GM18517 (cell line): ENCODE measurements around the gene RTKN2.
"Not testable (repeated sequence)": the region's sequence is repeated elsewhere in the genome, so short reads cannot be mapped to it uniquely, and the experiment has no call there.

ENCODE experiments used
- ATAC-seq: cut with Tn5 transposase; IDR thresholded peaks from one replicate; pipeline ENCODE4 v1.9.1; 2021; ENCODE audit warnings: mild to moderate bottlenecking, moderate library complexity; ENCODE audit not compliant: unreplicated experiment

Gene RTKN2

GRCh38 chr10:62261666-62262065 is 7.0 kb downstream of the RTKN2 start:
- ATAC-seq, result no peak

DNA sequence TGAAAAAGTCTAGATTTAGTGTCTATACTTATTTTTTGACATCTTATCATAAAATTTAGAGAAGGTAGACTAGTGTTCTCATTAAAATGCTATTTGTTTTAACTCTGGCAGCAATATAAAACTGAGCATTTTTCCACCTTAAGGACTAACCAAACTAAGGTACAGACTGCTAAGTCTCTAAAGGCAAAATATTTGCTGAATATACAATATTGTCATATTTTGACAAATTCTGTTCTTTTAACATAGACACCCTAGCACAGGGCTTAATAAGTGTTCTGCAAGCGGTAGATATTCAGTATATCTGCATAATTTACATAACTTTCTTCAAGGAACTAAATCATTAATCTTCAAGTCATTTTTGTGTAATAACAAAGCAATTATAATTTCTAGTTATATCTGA is 8.6 kb downstream of the RTKN2 start:
- ATAC-seq, result no peak

GRCh38 chr10:62259456-62259855 is 9.2 kb downstream of the RTKN2 start:
- no peak for ATAC-seq

DNA sequence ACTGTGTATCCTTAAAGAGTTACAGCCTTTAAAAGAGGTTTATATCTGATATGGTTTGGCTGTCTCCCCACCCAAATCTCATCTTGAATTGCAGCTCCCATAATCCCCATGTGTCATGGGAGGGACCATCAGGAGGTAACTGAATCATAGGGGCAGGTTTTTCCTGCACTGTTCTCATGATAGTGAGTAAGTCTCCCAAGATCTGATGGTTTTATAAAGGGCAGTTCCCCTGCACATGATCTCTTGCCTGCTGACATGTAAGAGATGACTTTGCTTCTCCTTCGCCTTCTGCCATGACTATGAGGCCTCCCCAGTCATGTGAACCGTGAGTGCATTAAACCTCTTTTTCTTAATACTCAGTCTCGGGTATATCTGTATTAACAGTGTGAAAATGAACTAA is 9.7 kb downstream of the RTKN2 start:
- ATAC-seq, result no peak

GRCh38 chr10:62253704-62254103 is 14.9 kb downstream of the RTKN2 start:
- no peak for ATAC-seq

DNA sequence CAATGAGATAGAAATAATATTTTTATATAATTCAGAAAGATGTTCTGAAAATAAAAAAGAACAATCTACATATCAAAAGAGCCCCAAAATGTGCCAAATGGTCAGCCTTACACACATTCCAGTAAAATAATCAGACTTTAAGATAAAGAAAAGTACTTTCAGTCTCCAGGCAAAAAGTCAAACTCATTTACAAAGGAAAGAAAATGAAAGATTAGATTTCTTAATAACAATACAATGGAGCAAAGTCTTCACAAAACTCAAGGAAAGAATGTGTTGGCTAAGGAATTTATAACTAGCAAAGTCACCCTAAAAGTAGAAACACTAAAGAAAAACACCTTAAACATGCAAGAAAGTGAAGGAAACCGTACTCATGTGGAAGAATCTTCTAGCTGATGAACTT is 16.6 kb downstream of the RTKN2 start:
- ATAC-seq, result no peak

DNA sequence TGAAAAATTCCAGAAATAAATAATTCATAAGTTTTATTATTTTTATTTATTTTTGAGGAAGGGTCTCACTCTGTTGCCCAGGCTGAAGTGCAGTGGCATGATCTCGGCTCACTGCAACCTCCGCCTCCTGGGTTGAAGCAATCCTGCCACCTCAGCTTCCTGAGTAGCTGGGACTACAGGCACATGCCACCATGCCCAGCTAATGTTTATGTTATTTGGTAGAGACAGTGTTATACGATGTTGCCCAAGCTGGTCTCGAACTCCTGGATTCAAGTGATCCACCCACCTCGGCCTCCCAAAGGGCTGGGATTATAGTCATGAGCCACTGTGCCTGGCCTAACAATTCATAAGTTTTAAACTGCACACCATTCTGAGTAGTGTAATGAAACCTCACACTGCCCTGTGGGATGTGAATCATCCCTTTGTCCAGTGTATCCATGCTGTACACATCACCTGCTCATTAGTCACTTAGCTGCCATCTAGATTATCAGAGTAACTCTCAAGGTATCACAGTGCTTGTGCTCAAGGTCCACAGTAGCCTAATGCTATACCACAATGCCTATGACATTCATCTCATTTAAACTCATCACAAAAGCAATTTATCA is 17.9 kb downstream of the RTKN2 start:
- no peak for ATAC-seq

GRCh38 chr10:62249957-62250356 is 18.7 kb downstream of the RTKN2 start:
- ATAC-seq, result no peak

DNA sequence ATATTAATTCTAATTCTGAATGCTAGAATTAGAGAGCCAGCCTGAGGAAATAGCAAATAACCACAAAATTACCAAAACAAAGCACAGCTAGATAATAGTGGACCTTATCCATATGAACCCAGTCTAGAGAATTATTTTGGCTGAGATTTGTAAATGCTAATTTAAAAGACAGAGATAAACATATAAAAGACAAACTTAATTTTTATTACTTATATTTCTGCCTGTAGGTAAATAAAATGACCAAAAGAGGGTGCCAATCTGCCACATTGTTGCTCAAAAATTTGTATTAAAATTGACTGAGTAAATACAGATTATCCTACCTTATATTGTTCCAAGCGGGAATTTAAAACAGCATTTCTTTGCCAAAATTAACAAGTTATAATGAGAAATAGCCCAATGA is 20.2 kb downstream of the RTKN2 start:
- ATAC-seq, result no peak

GRCh38 chr10:62244785-62245467 is 23.7 kb downstream of the RTKN2 start:
- peak; percentile 78 for ATAC-seq

- no peak for ATAC-seq
Observed at GRCh38 chr10:62244088-62244487, 24.6 kb downstream of the RTKN2 start.

GRCh38 chr10:62243647-62243997 is 25.0 kb downstream of the RTKN2 start:
- peak; percentile 25 for ATAC-seq

- peak; percentile 89 for ATAC-seq
Observed at GRCh38 chr10:62242965-62243646, 25.5 kb downstream of the RTKN2 start.

GRCh38 chr10:62241521-62241920 is 27.1 kb downstream of the RTKN2 start:
- not testable (repeated sequence) for ATAC-seq

GRCh38 chr10:62239994-62240393 is 28.6 kb downstream of the RTKN2 start:
- ATAC-seq, result no peak

- no peak for ATAC-seq
Observed at GRCh38 chr10:62238880-62239279, 29.8 kb downstream of the RTKN2 start.

- no peak for ATAC-seq
Observed at GRCh38 chr10:62237966-62238365, 30.7 kb downstream of the RTKN2 start.

GRCh38 chr10:62237506-62237905 is 31.1 kb downstream of the RTKN2 start:
- no peak for ATAC-seq

DNA sequence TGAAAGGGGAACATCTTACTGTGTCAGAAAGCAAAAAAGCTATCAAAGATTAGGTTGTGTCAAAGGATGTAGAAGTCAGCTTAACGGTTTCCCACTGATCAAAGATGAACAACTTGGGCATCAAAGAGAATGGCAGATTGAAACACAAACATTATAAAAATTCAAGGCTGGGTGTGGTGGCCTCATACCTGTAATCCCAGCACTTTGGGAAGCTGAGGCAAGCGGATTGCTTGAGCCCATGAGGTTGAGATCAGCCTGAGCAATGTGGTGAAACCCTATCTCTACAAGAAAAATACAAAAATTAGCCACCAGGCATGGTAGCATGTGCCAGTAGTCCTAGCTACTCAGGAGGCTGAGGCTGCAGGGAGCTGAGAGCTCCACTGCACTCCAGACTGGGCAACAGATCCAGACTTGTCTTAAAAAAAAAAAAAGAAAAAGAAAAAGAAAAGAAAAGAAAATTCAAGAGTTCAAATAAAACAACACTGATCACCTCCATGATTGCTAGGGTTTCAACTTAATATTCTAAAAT is 34.5 kb downstream of the RTKN2 start:
- no peak for ATAC-seq

- no peak for ATAC-seq
Observed at GRCh38 chr10:62233356-62234076, 35.1 kb downstream of the RTKN2 start.

DNA sequence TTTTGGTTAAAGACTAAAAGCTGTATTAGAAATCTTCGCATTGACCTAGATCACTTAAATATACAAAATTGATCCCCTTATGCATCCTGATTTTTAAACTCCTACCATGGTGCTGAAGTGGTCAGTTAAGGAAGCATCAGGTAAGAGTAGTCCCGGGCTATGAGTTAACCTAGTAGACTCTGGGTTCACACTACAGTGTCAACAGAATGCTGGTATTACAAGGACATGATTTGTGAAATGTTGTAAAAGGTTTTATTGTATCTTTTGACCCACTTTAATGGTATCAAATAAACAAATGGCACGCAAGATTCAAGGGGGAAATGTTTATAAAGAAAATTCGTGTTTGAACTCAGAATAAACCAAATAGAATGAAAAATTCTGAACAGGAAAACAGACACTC is 36.8 kb downstream of the RTKN2 start:
- ATAC-seq, result no peak
